Activated CD4-positive, CD25-positive, alpha-beta regulatory T cell treated with anti-CD3 and anti-CD28 coated beads, Interleukin-2, amount 50 U/mL, for 16 hours (primary cell): Measurements from ENCODE around the gene ZFY.

Experiments used
- DNase-seq: peaks from one replicate; pipeline ENCODE4 v3.0.0-alpha.2; 2020; ENCODE audit warnings: low read depth, low spot score

ZFY gene

GRCh38 chrY:2934861-2935715, at the start of gene ZFY:
TSS of gene ZFY (plus strand) at chrY:2935381. CDS start at chrY:2953937, 18,556 bp downstream.
- peak; percentile 11 for DNase-seq

- DNase-seq: no peak
Measured at GRCh38 chrY:2885880-2886279, 49.3 kb upstream of the ZFY start.

- DNase-seq: no peak
Measured at GRCh38 chrY:2887386-2887785, 47.8 kb upstream of the ZFY start.

GRCh38 chrY:2887955-2888354, 47.2 kb upstream of the ZFY start:
- no peak for DNase-seq

GRCh38 chrY:2893471-2893870, 41.7 kb upstream of the ZFY start:
- no peak for DNase-seq

- no peak for DNase-seq
Measured at GRCh38 chrY:2896050-2896449, 39.1 kb upstream of the ZFY start.

GRCh38 chrY:2907356-2907755, 27.8 kb upstream of the ZFY start:
- no peak for DNase-seq

- DNase-seq: no peak
Measured at GRCh38 chrY:2913066-2913815, 21.9 kb upstream of the ZFY start.

GRCh38 chrY:2934078-2934477, 1.1 kb upstream of the ZFY start:
- DNase-seq: no peak

- peak; percentile 69 for DNase-seq
Measured at GRCh38 chrY:2935716-2936435, 695 bp downstream of the ZFY start.

- DNase-seq: no peak
Measured at GRCh38 chrY:2936436-2936750, 1.2 kb downstream of the ZFY start.

GRCh38 chrY:2937149-2937548, 2.0 kb downstream of the ZFY start:
- no peak for DNase-seq

GRCh38 chrY:2949590-2950252, 14.5 kb downstream of the ZFY start:
- no peak for DNase-seq

GRCh38 chrY:2950655-2951054, 15.5 kb downstream of the ZFY start:
- no peak for DNase-seq

GRCh38 chrY:2952912-2953311, 17.7 kb downstream of the ZFY start:
- no peak for DNase-seq

- no peak for DNase-seq
Measured at GRCh38 chrY:2954735-2955134, 19.6 kb downstream of the ZFY start.

GRCh38 chrY:2955561-2955960, 20.4 kb downstream of the ZFY start:
- DNase-seq: no peak

- DNase-seq: no peak
Measured at GRCh38 chrY:2962061-2962460, 26.9 kb downstream of the ZFY start.

GRCh38 chrY:2964814-2965213, 29.6 kb downstream of the ZFY start:
- DNase-seq: no peak

- no peak for DNase-seq
Measured at GRCh38 chrY:2965629-2966028, 30.4 kb downstream of the ZFY start.

- DNase-seq: no peak
Measured at GRCh38 chrY:2969561-2969960, 34.4 kb downstream of the ZFY start.

- DNase-seq: no peak
Measured at GRCh38 chrY:2972708-2973107, 37.5 kb downstream of the ZFY start.
